Upper lobe of left lung (tissue), 4 donors: ENCODE measurements around the gene ADAM29.

Source experiments
- CTCF ChIP-seq, 6 experiments: fragments of 450-650 bp in 4 of 6; fragments of 200-600 bp in 2 of 6; sonication (generic) in 2 of 6; IDR thresholded peaks; one replicate each; pipeline ENCODE4 v1.5.1; 2016 to 2019; ENCODE audit warnings: antibody characterized with exemption in 6 of 6
- EP300 ChIP-seq, 4 donors: sonication (generic); formaldehyde crosslinking; IDR thresholded peaks; one replicate each; pipeline ENCODE4 v1.5.1; 2017; ENCODE audit warnings: antibody characterized with exemption in 4 of 4, control low read depth in 2 of 4
- POLR2A ChIP-seq, 4 donors: fragments of 450-650 bp; IDR thresholded peaks; one replicate each; pipeline ENCODE4 v1.5.1; 2016 to 2017; ENCODE audit warnings: antibody characterized with exemption in 4 of 4, mild to moderate bottlenecking in 2 of 4

- TF ChIP-seq CTCF (IDR thresholded peaks at IDR 0.05) (no peak), POLR2A (IDR thresholded peaks at IDR 0.05) (no peak), EP300 (IDR thresholded peaks at IDR 0.05) (no peak)
These were observed 47.8 kb upstream of the ADAM29 start for GRCh38 chr4:174870311-174870710.
